Measurements from ENCODE around the gene CBY1.
"Not testable (repeated sequence)": the region's sequence is repeated elsewhere in the genome, so short reads cannot be mapped to it uniquely, and the experiment has no call there.

Gene CBY1

GRCh38 chr22:38629108-38629507 is 27.3 kb upstream of the CBY1 start:
- no peak for DNase-seq (ENCODE audit: low spot score)
- in situ Hi-C loops (cut with MboI; ENCODE audit: low sequenced_read_pairs, unreplicated experiment) = no loop called here
- no peak for TF ChIP-seq CTCF (IDR thresholded peaks at IDR 0.05; ENCODE audit: borderline replicate concordance, control extremely low read depth, extremely low read depth, insufficient read depth, missing control alignments)

GRCh38 chr22:38631724-38632123 is 24.7 kb upstream of the CBY1 start:
- no peak for TF ChIP-seq CTCF (IDR thresholded peaks at IDR 0.05; ENCODE audit: borderline replicate concordance, control extremely low read depth, extremely low read depth, insufficient read depth, missing control alignments)
- in situ Hi-C loops (cut with MboI; ENCODE audit: low sequenced_read_pairs, unreplicated experiment) = no loop called here
- DNase-seq (ENCODE audit: low spot score) = no peak

- TF ChIP-seq CTCF (IDR thresholded peaks at IDR 0.05; ENCODE audit: borderline replicate concordance, control extremely low read depth, extremely low read depth, insufficient read depth, missing control alignments) = no peak
- in situ Hi-C loops (cut with MboI; ENCODE audit: low sequenced_read_pairs, unreplicated experiment) = no loop called here
- no peak for DNase-seq (ENCODE audit: low spot score)
Measured at GRCh38 chr22:38632528-38632927, 23.9 kb upstream of the CBY1 start.

- no peak for DNase-seq (ENCODE audit: low spot score)
- in situ Hi-C loops (cut with MboI; ENCODE audit: low sequenced_read_pairs, unreplicated experiment) = no loop called here
- no peak for TF ChIP-seq CTCF (IDR thresholded peaks at IDR 0.05; ENCODE audit: borderline replicate concordance, control extremely low read depth, extremely low read depth, insufficient read depth, missing control alignments)
Measured at GRCh38 chr22:38638216-38638615, 18.2 kb upstream of the CBY1 start.

- DNase-seq (ENCODE audit: low spot score) = no peak
- in situ Hi-C loops (cut with MboI; ENCODE audit: low sequenced_read_pairs, unreplicated experiment) = no loop called here
- no peak for TF ChIP-seq CTCF (IDR thresholded peaks at IDR 0.05; ENCODE audit: borderline replicate concordance, control extremely low read depth, extremely low read depth, insufficient read depth, missing control alignments)
Measured at GRCh38 chr22:38638728-38639127, 17.7 kb upstream of the CBY1 start.

GRCh38 chr22:38641476-38642040 is 14.9 kb upstream of the CBY1 start:
- no peak for DNase-seq (ENCODE audit: low spot score)
- in situ Hi-C loops (cut with MboI; ENCODE audit: low sequenced_read_pairs, unreplicated experiment) = no loop called here
- TF ChIP-seq CTCF (IDR thresholded peaks at IDR 0.05; ENCODE audit: borderline replicate concordance, control extremely low read depth, extremely low read depth, insufficient read depth, missing control alignments) = no peak

GRCh38 chr22:38644245-38644644 is 12.2 kb upstream of the CBY1 start:
- DNase-seq (ENCODE audit: low spot score); in situ Hi-C loops (cut with MboI; ENCODE audit: low sequenced_read_pairs, unreplicated experiment): not testable (repeated sequence)

Data from GM13976 (cell line).